ENCODE results near the gene ENTPD8.

The ENTPD8 gene

GRCh38 chr9:137486545-137487453, 45.6 kb upstream of the ENTPD8 start:
- TF ChIP-seq RARB (CRISPR knock-in tag; IDR thresholded peaks at IDR 0.05): no peak
- TF ChIP-seq OSR1 (CRISPR knock-in tag; IDR thresholded peaks at IDR 0.05): no peak
- TF ChIP-seq ARNTL (CRISPR knock-in tag; IDR thresholded peaks at IDR 0.05; ENCODE audit: borderline replicate concordance, low read depth): no peak
- no peak for TF ChIP-seq CREB5 (CRISPR knock-in tag; IDR thresholded peaks at IDR 0.05; ENCODE audit: low read depth)
- TF ChIP-seq ISL1 (CRISPR knock-in tag; IDR thresholded peaks at IDR 0.05): no peak
- ATAC-seq: no peak

- ATAC-seq: no peak
- TF ChIP-seq ISL1 (CRISPR knock-in tag; IDR thresholded peaks at IDR 0.05): no peak
- TF ChIP-seq GLIS3 (CRISPR knock-in tag; IDR thresholded peaks at IDR 0.05): no peak
- no peak for TF ChIP-seq OSR1 (CRISPR knock-in tag; IDR thresholded peaks at IDR 0.05)
- no peak for TF ChIP-seq SNAI2 (CRISPR knock-in tag; IDR thresholded peaks at IDR 0.05)
- TF ChIP-seq ZC3H10 (CRISPR knock-in tag; IDR thresholded peaks at IDR 0.05): no peak
- TF ChIP-seq CSRNP3 (CRISPR knock-in tag; IDR thresholded peaks at IDR 0.05): no peak
- no peak for TF ChIP-seq CSDC2 (CRISPR knock-in tag; IDR thresholded peaks at IDR 0.05)
- no peak for TF ChIP-seq ZNF70 (CRISPR knock-in tag; IDR thresholded peaks at IDR 0.05)
- no peak for TF ChIP-seq ESRRG (CRISPR knock-in tag; IDR thresholded peaks at IDR 0.05)
- no peak for TF ChIP-seq TSHZ2 (CRISPR knock-in tag; IDR thresholded peaks at IDR 0.05)
- TF ChIP-seq ZNF565 (CRISPR knock-in tag; conservative IDR thresholded peaks at IDR 0.05; ENCODE audit: low read depth): no peak
- no peak for TF ChIP-seq ZFP3 (CRISPR knock-in tag; IDR thresholded peaks at IDR 0.05)
- no peak for TF ChIP-seq PATZ1 (CRISPR knock-in tag; IDR thresholded peaks at IDR 0.05; ENCODE audit: borderline replicate concordance)
- TF ChIP-seq ARNTL (CRISPR knock-in tag; IDR thresholded peaks at IDR 0.05; ENCODE audit: borderline replicate concordance, low read depth): no peak
- TF ChIP-seq TOX (CRISPR knock-in tag; IDR thresholded peaks at IDR 0.05; ENCODE audit: borderline replicate concordance): no peak
- TF ChIP-seq ZNF8 (CRISPR knock-in tag; IDR thresholded peaks at IDR 0.05): no peak
- no peak for TF ChIP-seq ZFP30 (CRISPR knock-in tag; IDR thresholded peaks at IDR 0.05)
- TF ChIP-seq BACH2 (CRISPR knock-in tag; IDR thresholded peaks at IDR 0.05; ENCODE audit: borderline replicate concordance): no peak
Measured at GRCh38 chr9:137486141-137486490, 45.0 kb upstream of the ENTPD8 start.

GRCh38 chr9:137485343-137486140, 44.4 kb upstream of the ENTPD8 start:
- ATAC-seq: no peak
- TF ChIP-seq PPARA (CRISPR knock-in tag; IDR thresholded peaks at IDR 0.05; ENCODE audit: borderline replicate concordance) (no peak), ARNTL (CRISPR knock-in tag; IDR thresholded peaks at IDR 0.05; ENCODE audit: borderline replicate concordance, low read depth) (no peak), ESRRG (CRISPR knock-in tag; IDR thresholded peaks at IDR 0.05) (no peak), ZFP3 (CRISPR knock-in tag; IDR thresholded peaks at IDR 0.05) (no peak)

Measured in SK-N-SH treated with all-trans-retinoic acid at 6 μM for 48 hours (cell line).